A549 (cell line): ENCODE measurements around the gene CD9. TPM values are rescaled to one million over a fixed set of nuclear protein-coding genes. Genes with fewer than 3 reads are reported as not detected.

Experiments used
- ATAC-seq, 2 experiments: fragments of 200-7000 bp in 1 of 2; fragments of >200 bp in 1 of 2; cut with Nextera tagmentation in 1 of 2; cut with Tn5 transposase in 1 of 2; 3 replicates each; pipeline versions ENCODE4 v1.8.0 to v1.9.1; 2018 to 2020; ENCODE audit warnings: mild to moderate bottlenecking in 1 of 2, moderate library complexity in 1 of 2
- CTCF ChIA-PET: fragments of 300-600 bp; sonication (Branson Sonifier 250); formaldehyde crosslinking; extraction: SDS; loops from one replicate; lab custom pipeline; 2021; ENCODE audit warnings: antibody characterized with exemption, inconsistent platforms; lab: Yijun Ruan, JAX
- POLR2A ChIA-PET: fragments of 350-600 bp; formaldehyde crosslinking; extraction: SDS; loops from one replicate; lab custom pipeline; 2021; ENCODE audit warnings: antibody characterized with exemption, inconsistent platforms; lab: Yijun Ruan, JAX
- DNase-seq, 2 experiments: peaks; one replicate each; pipeline versions ENCODE4 v3.0.0 to v3.0.0-alpha.2; 2011 to 2016; ENCODE audit warnings: low read depth in 1 of 2, low spot score in 1 of 2
- FAIRE-seq: peaks from 2 replicates; lab custom pipeline; 2011; peaks lifted over from hg19 to GRCh38; lab: Jason Lieb, UNC
- H3K27ac ChIP-seq, 2 experiments: fragments of >200 bp; sonication (Bioruptor Twin); formaldehyde crosslinking; 3 replicates each; pipeline ENCODE4 v1.5.1; 2016 to 2017
- H3K4me1 ChIP-seq: fragments of >200 bp; sonication (Bioruptor Twin); formaldehyde crosslinking; 3 replicates; pipeline ENCODE4 v1.6.1; 2016
- H3K4me2 ChIP-seq: fragments of >200 bp; sonication (Bioruptor Twin); formaldehyde crosslinking; 3 replicates; pipeline ENCODE4 v1.6.1; 2016
- H3K4me3 ChIP-seq: fragments of >200 bp; sonication (Bioruptor Twin); formaldehyde crosslinking; 3 replicates; pipeline ENCODE4 v1.5.1; 2016
- H3K9me3 ChIP-seq: fragments of >200 bp; sonication (Bioruptor Twin); formaldehyde crosslinking; 3 replicates; pipeline ENCODE4 v1.6.1; 2016
- EHF ChIP-seq: fragments of 250-450 bp; sonication (Bioruptor Pico); IDR thresholded peaks from 2 replicates; pipeline ENCODE4 v1.5.0; 2020; ENCODE audit warnings: mild to moderate bottlenecking
- EHMT2 ChIP-seq: fragments of 200-600 bp; sonication (generic); IDR thresholded peaks from 2 replicates; pipeline ENCODE4 v1.6.1; 2016; ENCODE audit warnings: antibody characterized with exemption, low read depth, mild to moderate bottlenecking, moderate library complexity
- FOSL2 ChIP-seq, 2 experiments: fragments of 450-650 bp in 1 of 2; fragments of >200 bp in 1 of 2; sonication (Bioruptor Twin) in 1 of 2; formaldehyde crosslinking; IDR thresholded peaks; 2 replicates each; pipeline versions ENCODE4 v1.5.0 to v1.6.1; 2016 to 2020; ENCODE audit warnings: mild to moderate bottlenecking in 1 of 2, moderate library complexity in 1 of 2
- JUNB ChIP-seq: fragments of >200 bp; sonication (Bioruptor Twin); formaldehyde crosslinking; IDR thresholded peaks from 2 replicates; pipeline ENCODE4 v1.6.1; 2016
- MAFK ChIP-seq: fragments of 450-650 bp; IDR thresholded peaks from 2 replicates; pipeline ENCODE4 v1.6.1; 2014; ENCODE audit not compliant: partially characterized antibody
- NFE2L2 ChIP-seq: fragments of 150-350 bp; conservative IDR thresholded peaks from 2 replicates; pipeline ENCODE4 v1.6.1; 2014; ENCODE audit warnings: low read length
- NPAS2 ChIP-seq: fragments of 250-450 bp; sonication (Bioruptor Pico); IDR thresholded peaks from 2 replicates; pipeline ENCODE4 v1.8.0; 2022; ENCODE audit warnings: mild to moderate bottlenecking, moderate library complexity, borderline replicate concordance
- PHF8 ChIP-seq: fragments of 200-600 bp; sonication (generic); IDR thresholded peaks from 2 replicates; pipeline ENCODE4 v1.6.1; 2016; ENCODE audit warnings: low read depth, mild to moderate bottlenecking, antibody characterized with exemption, moderate library complexity, borderline replicate concordance
- RAD21 ChIP-seq, 2 experiments: fragments of >200 bp in 1 of 2; sonication (Bioruptor Twin) in 1 of 2; formaldehyde crosslinking in 1 of 2; IDR thresholded peaks in 1 of 2; conservative IDR thresholded peaks in 1 of 2; 2 replicates in 1 of 2; 3 replicates in 1 of 2; pipeline ENCODE4 v1.6.1; 2012 to 2018; ENCODE audit warnings: inconsistent platforms in 1 of 2
- RARB ChIP-seq: fragments of 250-450 bp; sonication (Bioruptor Pico); IDR thresholded peaks from 2 replicates; pipeline ENCODE4 v1.8.0; 2021; ENCODE audit warnings: mild to moderate bottlenecking, moderate library complexity
- RCOR1 ChIP-seq: fragments of 150-350 bp; IDR thresholded peaks from 2 replicates; pipeline ENCODE4 v1.6.1; 2014; ENCODE audit warnings: antibody characterized with exemption, low read length, low read depth
- RNF2 ChIP-seq: fragments of 200-600 bp; sonication (generic); IDR thresholded peaks from 2 replicates; pipeline ENCODE4 v1.6.1; 2016; ENCODE audit warnings: low read depth, mild to moderate bottlenecking, antibody characterized with exemption, moderate library complexity, borderline replicate concordance
- ZFP36 ChIP-seq: fragments of 450-650 bp; IDR thresholded peaks from 2 replicates; pipeline ENCODE4 v1.6.1; 2014; ENCODE audit warnings: borderline replicate concordance; ENCODE audit not compliant: partially characterized antibody
- WGBS: methylation state at CpG from one replicate; pipeline ENCODE4 v1.1.6; 2017; ENCODE audit errors: missing lambda C conversion rate; 5-methylcytosine and 5-hydroxymethylcytosine counted together
- polyA plus RNA-seq, 4 experiments: library from polyadenylated mRNA; depleted of rRNA in 3 of 4; stranded (reverse); fragments of >200 nt; fragmentation: RNase III in 1 of 4; extraction: RNeasy Plus Mini Kit Qiagen cat#74134 plus additional on column Dnase treatment in 1 of 4; gene quantifications; 2 replicates in 3 of 4; 3 replicates in 1 of 4; pipeline ENCODE4 v1.2.3, GENCODE V29; 2011 to 2017
- TF ChIP-seq, protein P1 (sequence below): IDR thresholded peaks from 2 replicates; pipeline ENCODE4 v1.6.1; 2012
- TF ChIP-seq, protein P2 (sequence below): fragments of 250-450 bp; sonication (Bioruptor Pico); IDR thresholded peaks from 2 replicates; pipeline ENCODE4 v1.5.0; 2021; ENCODE audit warnings: mild to moderate bottlenecking, moderate library complexity, borderline replicate concordance
- TF ChIP-seq, protein P3 (sequence below): fragments of 450-650 bp; IDR thresholded peaks from 2 replicates; pipeline ENCODE4 v1.6.1; 2014; ENCODE audit warnings: antibody characterized with exemption
- TF ChIP-seq, protein P4 (sequence below): fragments of 200-600 bp; sonication (generic); IDR thresholded peaks from 2 replicates; pipeline ENCODE4 v1.6.1; 2016; ENCODE audit warnings: antibody characterized with exemption, mild to moderate bottlenecking, moderate library complexity
- TF ChIP-seq, protein P5 (sequence below): IDR thresholded peaks from 2 replicates; pipeline ENCODE4 v1.6.1; 2012; ENCODE audit warnings: low read depth, borderline replicate concordance

Gene CD9
- polyA plus RNA-seq, 2 of the 4 experiments (the other 2 are of a cell fraction): 116 to 185 TPM

DNA sequence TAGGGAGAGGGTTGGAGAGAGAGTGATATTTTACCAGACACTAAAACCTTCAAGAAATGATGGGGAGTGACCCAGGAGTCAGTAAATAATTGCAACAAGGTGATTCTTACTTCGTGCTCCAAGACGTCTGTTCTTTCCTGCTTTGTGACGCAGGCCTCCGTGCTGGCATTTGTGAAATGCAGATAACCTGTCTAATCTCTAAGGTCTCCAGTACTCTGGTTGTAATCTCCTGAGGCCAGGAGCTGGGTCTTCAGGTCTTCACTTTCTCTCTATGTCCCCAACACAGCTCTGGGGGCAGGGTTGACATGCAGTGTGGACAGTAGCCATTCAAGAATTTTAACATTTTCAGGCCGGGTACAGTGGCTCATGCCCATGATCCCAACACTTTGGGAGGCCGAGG, 53.1 kb downstream of the CD9 start:
- POLR2A ChIA-PET: no interaction called here
- H3K4me1 ChIP-seq: no peaks in the 10 kb centered on the region
- DNase-seq (no peak), ATAC-seq (no peak), FAIRE-seq (no peak)
- no peak overlapping the region for H3K27ac ChIP-seq
- 0 out of 3 replicates have a peak, but pooled peaks cover 3% of the 10 kb centered on the region for H3K9me3 ChIP-seq
- 83% methylated on average over 6 of the region's 6 CpGs for WGBS
- no peak overlapping the region for H3K4me2 ChIP-seq
- CTCF ChIA-PET: interaction anchor here (0.8 to 2.6 kb wide), 2 partner anchors 10 to 25 kb away, joined by 3 to 12 read pairs; no protein-coding TSS in a partner anchor
- H3K4me3 ChIP-seq: no peak overlapping the region
- TF ChIP-seq FOSL2 (IDR thresholded peaks at IDR 0.05) (no peak), FOSL2 (CRISPR knock-in tag; IDR thresholded peaks at IDR 0.05) (no peak), ZFP36 (no peak), NFE2L2 (no peak), PHF8 (no peak), RNF2 (no peak), EHMT2 (no peak), RAD21 (conservative IDR thresholded peaks at IDR 0.05 in 1 of 2, IDR thresholded peaks at IDR 0.05 in 1 of 2) (no peak), EHF (CRISPR knock-in tag) (no peak), JUNB (no peak), MAFK (no peak), NPAS2 (no peak), RARB (CRISPR knock-in tag) (no peak), RCOR1 (no peak)
- TF ChIP-seq, protein P1, sequence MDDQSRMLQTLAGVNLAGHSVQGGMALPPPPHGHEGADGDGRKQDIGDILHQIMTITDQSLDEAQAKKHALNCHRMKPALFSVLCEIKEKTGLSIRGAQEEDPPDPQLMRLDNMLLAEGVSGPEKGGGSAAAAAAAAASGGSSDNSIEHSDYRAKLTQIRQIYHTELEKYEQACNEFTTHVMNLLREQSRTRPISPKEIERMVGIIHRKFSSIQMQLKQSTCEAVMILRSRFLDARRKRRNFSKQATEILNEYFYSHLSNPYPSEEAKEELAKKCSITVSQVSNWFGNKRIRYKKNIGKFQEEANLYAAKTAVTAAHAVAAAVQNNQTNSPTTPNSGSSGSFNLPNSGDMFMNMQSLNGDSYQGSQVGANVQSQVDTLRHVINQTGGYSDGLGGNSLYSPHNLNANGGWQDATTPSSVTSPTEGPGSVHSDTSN: no peak
- TF ChIP-seq, protein P2, sequence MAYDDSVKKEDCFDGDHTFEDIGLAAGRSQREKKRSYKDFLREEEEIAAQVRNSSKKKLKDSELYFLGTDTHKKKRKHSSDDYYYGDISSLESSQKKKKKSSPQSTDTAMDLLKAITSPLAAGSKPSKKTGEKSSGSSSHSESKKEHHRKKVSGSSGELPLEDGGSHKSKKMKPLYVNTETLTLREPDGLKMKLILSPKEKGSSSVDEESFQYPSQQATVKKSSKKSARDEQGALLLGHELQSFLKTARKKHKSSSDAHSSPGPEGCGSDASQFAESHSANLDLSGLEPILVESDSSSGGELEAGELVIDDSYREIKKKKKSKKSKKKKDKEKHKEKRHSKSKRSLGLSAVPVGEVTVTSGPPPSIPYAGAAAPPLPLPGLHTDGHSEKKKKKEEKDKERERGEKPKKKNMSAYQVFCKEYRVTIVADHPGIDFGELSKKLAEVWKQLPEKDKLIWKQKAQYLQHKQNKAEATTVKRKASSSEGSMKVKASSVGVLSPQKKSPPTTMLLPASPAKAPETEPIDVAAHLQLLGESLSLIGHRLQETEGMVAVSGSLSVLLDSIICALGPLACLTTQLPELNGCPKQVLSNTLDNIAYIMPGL (CRISPR knock-in tag): no peak
- TF ChIP-seq, protein P3, sequence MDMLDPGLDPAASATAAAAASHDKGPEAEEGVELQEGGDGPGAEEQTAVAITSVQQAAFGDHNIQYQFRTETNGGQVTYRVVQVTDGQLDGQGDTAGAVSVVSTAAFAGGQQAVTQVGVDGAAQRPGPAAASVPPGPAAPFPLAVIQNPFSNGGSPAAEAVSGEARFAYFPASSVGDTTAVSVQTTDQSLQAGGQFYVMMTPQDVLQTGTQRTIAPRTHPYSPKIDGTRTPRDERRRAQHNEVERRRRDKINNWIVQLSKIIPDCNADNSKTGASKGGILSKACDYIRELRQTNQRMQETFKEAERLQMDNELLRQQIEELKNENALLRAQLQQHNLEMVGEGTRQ: no peak
- TF ChIP-seq, protein P4, sequence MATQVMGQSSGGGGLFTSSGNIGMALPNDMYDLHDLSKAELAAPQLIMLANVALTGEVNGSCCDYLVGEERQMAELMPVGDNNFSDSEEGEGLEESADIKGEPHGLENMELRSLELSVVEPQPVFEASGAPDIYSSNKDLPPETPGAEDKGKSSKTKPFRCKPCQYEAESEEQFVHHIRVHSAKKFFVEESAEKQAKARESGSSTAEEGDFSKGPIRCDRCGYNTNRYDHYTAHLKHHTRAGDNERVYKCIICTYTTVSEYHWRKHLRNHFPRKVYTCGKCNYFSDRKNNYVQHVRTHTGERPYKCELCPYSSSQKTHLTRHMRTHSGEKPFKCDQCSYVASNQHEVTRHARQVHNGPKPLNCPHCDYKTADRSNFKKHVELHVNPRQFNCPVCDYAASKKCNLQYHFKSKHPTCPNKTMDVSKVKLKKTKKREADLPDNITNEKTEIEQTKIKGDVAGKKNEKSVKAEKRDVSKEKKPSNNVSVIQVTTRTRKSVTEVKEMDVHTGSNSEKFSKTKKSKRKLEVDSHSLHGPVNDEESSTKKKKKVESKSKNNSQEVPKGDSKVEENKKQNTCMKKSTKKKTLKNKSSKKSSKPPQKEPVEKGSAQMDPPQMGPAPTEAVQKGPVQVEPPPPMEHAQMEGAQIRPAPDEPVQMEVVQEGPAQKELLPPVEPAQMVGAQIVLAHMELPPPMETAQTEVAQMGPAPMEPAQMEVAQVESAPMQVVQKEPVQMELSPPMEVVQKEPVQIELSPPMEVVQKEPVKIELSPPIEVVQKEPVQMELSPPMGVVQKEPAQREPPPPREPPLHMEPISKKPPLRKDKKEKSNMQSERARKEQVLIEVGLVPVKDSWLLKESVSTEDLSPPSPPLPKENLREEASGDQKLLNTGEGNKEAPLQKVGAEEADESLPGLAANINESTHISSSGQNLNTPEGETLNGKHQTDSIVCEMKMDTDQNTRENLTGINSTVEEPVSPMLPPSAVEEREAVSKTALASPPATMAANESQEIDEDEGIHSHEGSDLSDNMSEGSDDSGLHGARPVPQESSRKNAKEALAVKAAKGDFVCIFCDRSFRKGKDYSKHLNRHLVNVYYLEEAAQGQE: no peak
- TF ChIP-seq, protein P5, sequence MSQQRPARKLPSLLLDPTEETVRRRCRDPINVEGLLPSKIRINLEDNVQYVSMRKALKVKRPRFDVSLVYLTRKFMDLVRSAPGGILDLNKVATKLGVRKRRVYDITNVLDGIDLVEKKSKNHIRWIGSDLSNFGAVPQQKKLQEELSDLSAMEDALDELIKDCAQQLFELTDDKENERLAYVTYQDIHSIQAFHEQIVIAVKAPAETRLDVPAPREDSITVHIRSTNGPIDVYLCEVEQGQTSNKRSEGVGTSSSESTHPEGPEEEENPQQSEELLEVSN: no peak
